ENCODE data around the gene LOXL3.

DNA sequence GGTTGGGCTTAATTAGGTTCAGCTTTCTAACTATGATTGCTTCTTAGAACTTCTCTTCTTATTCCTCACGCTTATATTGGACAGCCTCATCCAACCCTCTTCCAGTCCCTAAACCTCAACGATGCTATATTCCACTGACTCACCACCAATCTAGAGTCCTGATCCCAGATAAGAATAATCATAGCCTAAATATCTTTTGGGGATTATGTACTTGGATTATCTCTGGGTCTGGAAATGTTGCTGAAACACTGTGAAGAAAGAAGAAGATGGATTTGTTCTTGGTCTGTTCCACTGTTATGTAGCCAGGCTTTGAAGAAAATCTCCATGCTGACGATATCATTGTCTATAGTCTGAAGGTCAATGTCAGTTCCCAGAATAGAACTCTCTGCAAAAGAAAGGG lies 27.7 kb upstream of the LOXL3 start:
- TF ChIP-seq EP300 (IDR thresholded peaks at IDR 0.05) = no peak
- TF ChIP-seq, protein P1, sequence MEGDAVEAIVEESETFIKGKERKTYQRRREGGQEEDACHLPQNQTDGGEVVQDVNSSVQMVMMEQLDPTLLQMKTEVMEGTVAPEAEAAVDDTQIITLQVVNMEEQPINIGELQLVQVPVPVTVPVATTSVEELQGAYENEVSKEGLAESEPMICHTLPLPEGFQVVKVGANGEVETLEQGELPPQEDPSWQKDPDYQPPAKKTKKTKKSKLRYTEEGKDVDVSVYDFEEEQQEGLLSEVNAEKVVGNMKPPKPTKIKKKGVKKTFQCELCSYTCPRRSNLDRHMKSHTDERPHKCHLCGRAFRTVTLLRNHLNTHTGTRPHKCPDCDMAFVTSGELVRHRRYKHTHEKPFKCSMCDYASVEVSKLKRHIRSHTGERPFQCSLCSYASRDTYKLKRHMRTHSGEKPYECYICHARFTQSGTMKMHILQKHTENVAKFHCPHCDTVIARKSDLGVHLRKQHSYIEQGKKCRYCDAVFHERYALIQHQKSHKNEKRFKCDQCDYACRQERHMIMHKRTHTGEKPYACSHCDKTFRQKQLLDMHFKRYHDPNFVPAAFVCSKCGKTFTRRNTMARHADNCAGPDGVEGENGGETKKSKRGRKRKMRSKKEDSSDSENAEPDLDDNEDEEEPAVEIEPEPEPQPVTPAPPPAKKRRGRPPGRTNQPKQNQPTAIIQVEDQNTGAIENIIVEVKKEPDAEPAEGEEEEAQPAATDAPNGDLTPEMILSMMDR (IDR thresholded peaks at IDR 0.05) = no peak
